RWPE2 (cell line): ENCODE results near the gene CIBAR2.
"Not testable (repeated sequence)": the region's sequence is repeated elsewhere in the genome, so short reads cannot be mapped to it uniquely, and the experiment has no call there.

ENCODE experiments used
- ATAC-seq: fragments of 200-7000 bp; cut with Tn5 transposase; 3 replicates; pipeline ENCODE4 v1.9.1; 2021; ENCODE audit warnings: low read depth
- DNase-seq: peaks from one replicate; pipeline ENCODE4 v3.0.0-alpha.2; 2020; ENCODE audit warnings: low spot score
- H3K27ac ChIP-seq: fragments of 450-650 bp; 2 replicates; pipeline ENCODE4 v1.5.1; 2017; ENCODE audit warnings: mild to moderate bottlenecking; ENCODE audit not compliant: poor library complexity, severe bottlenecking
- H3K27me3 ChIP-seq: fragments of 250-450 bp; sonication (Bioruptor Pico); 2 replicates; pipeline ENCODE4 v1.5.1; 2021; ENCODE audit warnings: mild to moderate bottlenecking, moderate library complexity; ENCODE audit not compliant: insufficient read depth, poor library complexity, severe bottlenecking
- H3K36me3 ChIP-seq: fragments of 250-450 bp; sonication (Bioruptor Pico); 2 replicates; pipeline ENCODE4 v1.5.1; 2020; ENCODE audit warnings: low read depth, mild to moderate bottlenecking, moderate library complexity
- H3K4me1 ChIP-seq: fragments of 250-450 bp; sonication (Bioruptor Pico); 2 replicates; pipeline ENCODE4 v1.5.1; 2021; ENCODE audit warnings: mild to moderate bottlenecking, moderate library complexity; ENCODE audit not compliant: insufficient read depth, poor library complexity, severe bottlenecking
- H3K4me3 ChIP-seq: fragments of 250-450 bp; sonication (Bioruptor Pico); 2 replicates; pipeline ENCODE4 v1.5.1; 2021; ENCODE audit warnings: mild to moderate bottlenecking, moderate library complexity; ENCODE audit not compliant: severe bottlenecking
- H3K9me3 ChIP-seq: fragments of 250-450 bp; sonication (Bioruptor Pico); 2 replicates; pipeline ENCODE4 v1.5.1; 2021; ENCODE audit warnings: mild to moderate bottlenecking, moderate library complexity; ENCODE audit not compliant: severe bottlenecking
- CTCF ChIP-seq: fragments of 450-650 bp; IDR thresholded peaks from one replicate; pipeline ENCODE4 v1.5.1; 2017; ENCODE audit warnings: mild to moderate bottlenecking, moderate library complexity; ENCODE audit not compliant: poor library complexity, severe bottlenecking

The CIBAR2 gene

GRCh38 chr16:85126394-85126704 is 14.1 kb upstream of the CIBAR2 start:
- H3K36me3 ChIP-seq, result no peaks in the 10 kb centered on the region
- H3K27me3 ChIP-seq, result no peaks in the 10 kb centered on the region
- no peaks in the 10 kb centered on the region for H3K9me3 ChIP-seq
- no peak for TF ChIP-seq CTCF
- H3K4me1 ChIP-seq, result no peaks in the 10 kb centered on the region
- no peak overlapping the region for H3K4me3 ChIP-seq
- ATAC-seq (no peak), DNase-seq (no peak)
- H3K27ac ChIP-seq, result no peak overlapping the region

GRCh38 chr16:85125570-85126393 is 13.5 kb upstream of the CIBAR2 start:
- DNase-seq (no peak), ATAC-seq (no peak)
- no peak for TF ChIP-seq CTCF
- Histone ChIP-seq H3K27ac (no peak overlapping the region), H3K27me3 (no peaks in the 10 kb centered on the region), H3K36me3 (no peaks in the 10 kb centered on the region), H3K4me1 (no peaks in the 10 kb centered on the region), H3K9me3 (no peaks in the 10 kb centered on the region), H3K4me3 (no peak overlapping the region)

GRCh38 chr16:85124636-85125346 is 12.5 kb upstream of the CIBAR2 start:
- DNase-seq, result no peak
- no peak for ATAC-seq
- TF ChIP-seq CTCF, result no peak
- no peaks in the 10 kb centered on the region for H3K4me1 ChIP-seq
- H3K4me3 ChIP-seq, result no peak overlapping the region
- no peaks in the 10 kb centered on the region for H3K27me3 ChIP-seq
- peak overlapping the region; percentile 11 for H3K27ac ChIP-seq
- no peaks in the 10 kb centered on the region for H3K9me3 ChIP-seq
- H3K36me3 ChIP-seq, result no peaks in the 10 kb centered on the region

- peak overlapping the region; percentile 11 for H3K27ac ChIP-seq
- no peak for TF ChIP-seq CTCF
- H3K4me3 ChIP-seq, result no peak overlapping the region
- ATAC-seq, result peak; percentile 67
- no peak for DNase-seq
- no peaks in the 10 kb centered on the region for H3K27me3 ChIP-seq
- no peaks in the 10 kb centered on the region for H3K4me1 ChIP-seq
- H3K9me3 ChIP-seq, result no peaks in the 10 kb centered on the region
- no peaks in the 10 kb centered on the region for H3K36me3 ChIP-seq
Measured at GRCh38 chr16:85123891-85124635, 11.8 kb upstream of the CIBAR2 start.

GRCh38 chr16:85123441-85123840 is 11.2 kb upstream of the CIBAR2 start:
- not testable (repeated sequence) for H3K27me3 ChIP-seq, H3K9me3 ChIP-seq, H3K36me3 ChIP-seq, H3K4me3 ChIP-seq, ATAC-seq, DNase-seq, H3K4me1 ChIP-seq
- H3K27ac ChIP-seq, result peak overlapping the region; percentile 11
